A549 (cell line): ENCODE measurements around the gene SLC25A25. TPM values are rescaled to one million over a fixed set of nuclear protein-coding genes. Genes with fewer than 3 reads are reported as not detected.

ENCODE experiments used
- ATAC-seq, 2 experiments: fragments of 200-7000 bp in 1 of 2; fragments of >200 bp in 1 of 2; cut with Nextera tagmentation in 1 of 2; cut with Tn5 transposase in 1 of 2; 3 replicates each; pipeline versions ENCODE4 v1.8.0 to v1.9.1; 2018 to 2020; ENCODE audit warnings: mild to moderate bottlenecking in 1 of 2, moderate library complexity in 1 of 2
- CTCF ChIA-PET: fragments of 300-600 bp; sonication (Branson Sonifier 250); formaldehyde crosslinking; extraction: SDS; loops from one replicate; lab custom pipeline; 2021; ENCODE audit warnings: antibody characterized with exemption, inconsistent platforms; lab: Yijun Ruan, JAX
- POLR2A ChIA-PET: fragments of 350-600 bp; formaldehyde crosslinking; extraction: SDS; loops from one replicate; lab custom pipeline; 2021; ENCODE audit warnings: antibody characterized with exemption, inconsistent platforms; lab: Yijun Ruan, JAX
- DNase-seq, 2 experiments: peaks; one replicate each; pipeline versions ENCODE4 v3.0.0 to v3.0.0-alpha.2; 2011 to 2016; ENCODE audit warnings: low read depth in 1 of 2, low spot score in 1 of 2
- FAIRE-seq: peaks from 2 replicates; lab custom pipeline; 2011; peaks lifted over from hg19 to GRCh38; lab: Jason Lieb, UNC
- H3K27ac ChIP-seq, 2 experiments: fragments of >200 bp; sonication (Bioruptor Twin); formaldehyde crosslinking; 3 replicates each; pipeline ENCODE4 v1.5.1; 2016 to 2017
- H3K4me1 ChIP-seq: fragments of >200 bp; sonication (Bioruptor Twin); formaldehyde crosslinking; 3 replicates; pipeline ENCODE4 v1.6.1; 2016
- H3K4me2 ChIP-seq: fragments of >200 bp; sonication (Bioruptor Twin); formaldehyde crosslinking; 3 replicates; pipeline ENCODE4 v1.6.1; 2016
- H3K4me3 ChIP-seq: fragments of >200 bp; sonication (Bioruptor Twin); formaldehyde crosslinking; 3 replicates; pipeline ENCODE4 v1.5.1; 2016
- H3K9me3 ChIP-seq: fragments of >200 bp; sonication (Bioruptor Twin); formaldehyde crosslinking; 3 replicates; pipeline ENCODE4 v1.6.1; 2016
- BHLHE40 ChIP-seq: IDR thresholded peaks from 2 replicates; pipeline ENCODE4 v1.6.1; 2012; ENCODE audit warnings: low read depth, low read length, inconsistent platforms
- CEBPB ChIP-seq, 2 experiments: fragments of >200 bp in 1 of 2; sonication (Bioruptor Twin) in 1 of 2; formaldehyde crosslinking in 1 of 2; IDR thresholded peaks; 2 replicates each; pipeline ENCODE4 v1.6.1; 2012 to 2016
- CHD4 ChIP-seq: fragments of 200-600 bp; sonication (generic); IDR thresholded peaks from 2 replicates; pipeline ENCODE4 v1.6.1; 2016; ENCODE audit warnings: antibody characterized with exemption, mild to moderate bottlenecking, borderline replicate concordance
- EHF ChIP-seq: fragments of 250-450 bp; sonication (Bioruptor Pico); IDR thresholded peaks from 2 replicates; pipeline ENCODE4 v1.5.0; 2020; ENCODE audit warnings: mild to moderate bottlenecking
- EP300 ChIP-seq, 2 experiments: fragments of >200 bp; sonication (Bioruptor Twin); formaldehyde crosslinking; IDR thresholded peaks; 2 replicates in 1 of 2; 3 replicates in 1 of 2; pipeline ENCODE4 v1.6.1; 2016 to 2017
- FOSL2 ChIP-seq, 2 experiments: fragments of 450-650 bp in 1 of 2; fragments of >200 bp in 1 of 2; sonication (Bioruptor Twin) in 1 of 2; formaldehyde crosslinking; IDR thresholded peaks; 2 replicates each; pipeline versions ENCODE4 v1.5.0 to v1.6.1; 2016 to 2020; ENCODE audit warnings: mild to moderate bottlenecking in 1 of 2, moderate library complexity in 1 of 2
- GATA3 ChIP-seq: IDR thresholded peaks from 2 replicates; pipeline ENCODE4 v1.6.1; 2012; ENCODE audit warnings: borderline replicate concordance
- KDM5A ChIP-seq: fragments of 200-600 bp; sonication (generic); IDR thresholded peaks from 2 replicates; pipeline ENCODE4 v1.6.1; 2016; ENCODE audit warnings: antibody characterized with exemption, mild to moderate bottlenecking
- PHF8 ChIP-seq: fragments of 200-600 bp; sonication (generic); IDR thresholded peaks from 2 replicates; pipeline ENCODE4 v1.6.1; 2016; ENCODE audit warnings: low read depth, mild to moderate bottlenecking, antibody characterized with exemption, moderate library complexity, borderline replicate concordance
- REST ChIP-seq: fragments of 200-600 bp; sonication (generic); IDR thresholded peaks from 2 replicates; pipeline ENCODE4 v1.6.1; 2016; ENCODE audit warnings: antibody characterized with exemption, mild to moderate bottlenecking, moderate library complexity
- RNF2 ChIP-seq: fragments of 200-600 bp; sonication (generic); IDR thresholded peaks from 2 replicates; pipeline ENCODE4 v1.6.1; 2016; ENCODE audit warnings: low read depth, mild to moderate bottlenecking, antibody characterized with exemption, moderate library complexity, borderline replicate concordance
- SREBF2 ChIP-seq: fragments of 450-650 bp; IDR thresholded peaks from 2 replicates; pipeline ENCODE4 v1.6.1; 2014; ENCODE audit warnings: mild to moderate bottlenecking, moderate library complexity
- WGBS: methylation state at CpG from one replicate; pipeline ENCODE4 v1.1.6; 2017; ENCODE audit errors: missing lambda C conversion rate; 5-methylcytosine and 5-hydroxymethylcytosine counted together
- polyA plus RNA-seq, 4 experiments: library from polyadenylated mRNA; depleted of rRNA in 3 of 4; stranded (reverse); fragments of >200 nt; fragmentation: RNase III in 1 of 4; extraction: RNeasy Plus Mini Kit Qiagen cat#74134 plus additional on column Dnase treatment in 1 of 4; gene quantifications; 2 replicates in 3 of 4; 3 replicates in 1 of 4; pipeline ENCODE4 v1.2.3, GENCODE V29; 2011 to 2017

The SLC25A25 gene
- polyA plus RNA-seq, 2 of the 4 experiments (the other 2 are of a cell fraction) = 7.0 TPM

GRCh38 chr9:128153947-128154695 is 86.1 kb downstream of the SLC25A25 start:
- Histone ChIP-seq H3K4me1 (peaks cover 20% of the 10 kb centered on the region), H3K4me3 (no peak overlapping the region), H3K9me3 (no peaks in the 10 kb centered on the region), H3K4me2 (no peak overlapping the region), H3K27ac (no peak overlapping the region)
- POLR2A ChIA-PET = no interaction called here
- no peak for FAIRE-seq
- CTCF ChIA-PET = interaction anchor here (1.3 to 6.3 kb wide), 2 partner anchors 11 to 36 kb away, joined by 3 to 24 read pairs; no protein-coding TSS in a partner anchor
- DNase-seq = no peak
- no peak for ATAC-seq
- 83% methylated on average over 11 of the region's 13 CpGs for WGBS
- no peak for TF ChIP-seq CHD4

GRCh38 chr9:128155736-128156500 is 87.9 kb downstream of the SLC25A25 start:
- no peak overlapping the region for H3K27ac ChIP-seq
- no peak for DNase-seq
- no peak for ATAC-seq
- ChIA-PET POLR2A (interaction anchor here (1.0 kb wide), 1 partner anchor 13 kb away, joined by 3 read pairs; no protein-coding TSS in a partner anchor), CTCF (interaction anchor here (2.2 to 6.3 kb wide), 2 partner anchors 31 to 38 kb away, joined by 9 to 24 read pairs; no protein-coding TSS in a partner anchor)
- H3K4me2 ChIP-seq = no peak overlapping the region
- no peak overlapping the region for H3K4me3 ChIP-seq
- H3K4me1 ChIP-seq = peaks cover 9% of the 10 kb centered on the region; the same call in 1 of the 3 replicates
- FAIRE-seq = no peak
- WGBS = 78% methylated on average over 7 of the region's 7 CpGs
- TF ChIP-seq FOSL2 (IDR thresholded peaks at IDR 0.05) (no peak), FOSL2 (CRISPR knock-in tag; IDR thresholded peaks at IDR 0.05) (no peak), GATA3 (no peak), SREBF2 (no peak), RNF2 (no peak), EHF (CRISPR knock-in tag) (no peak), BHLHE40 (no peak), REST (no peak), PHF8 (no peak), EP300 (IDR thresholded peaks at IDR 0.05) (no peak), KDM5A (no peak), CEBPB (IDR thresholded peaks at IDR 0.05) (no peak)
- H3K9me3 ChIP-seq = no peaks in the 10 kb centered on the region

Other genes starting within 250 kb of the SLC25A25 start
- not detected in 2 replicates for gene ENG, start 213.6 kb upstream of the SLC25A25 start, polyA plus RNA-seq (2011; rRNA removed)
- gene ENG, start 213.6 kb upstream of the SLC25A25 start, polyA plus RNA-seq (2017; fragmentation: RNase III; extraction: RNeasy Plus Mini Kit Qiagen cat#74134 plus additional on column Dnase treatment) = 0.03 to 0.15 TPM (median 0.08 TPM) in 3 replicates
- 30.0 and 33.6 TPM in 2 replicates for gene AK1, start 190.6 kb upstream of the SLC25A25 start, polyA plus RNA-seq (2011; rRNA removed)
- 31.9 to 38.2 TPM (median 31.9 TPM) in 3 replicates for gene AK1, start 190.6 kb upstream of the SLC25A25 start, polyA plus RNA-seq (2017; fragmentation: RNase III; extraction: RNeasy Plus Mini Kit Qiagen cat#74134 plus additional on column Dnase treatment)
- 8.2 and 14.7 TPM in 2 replicates for gene ST6GALNAC6, start 168.6 kb upstream of the SLC25A25 start, polyA plus RNA-seq (2011; rRNA removed)
- gene ST6GALNAC6, start 168.6 kb upstream of the SLC25A25 start, polyA plus RNA-seq (2017; fragmentation: RNase III; extraction: RNeasy Plus Mini Kit Qiagen cat#74134 plus additional on column Dnase treatment) = 15.8 to 25.2 TPM (median 22.0 TPM) in 3 replicates
- gene ST6GALNAC4, start 151.2 kb upstream of the SLC25A25 start, polyA plus RNA-seq (2011; rRNA removed) = 11.0 and 12.5 TPM in 2 replicates
- 18.1 to 25.4 TPM (median 24.8 TPM) in 3 replicates for gene ST6GALNAC4, start 151.2 kb upstream of the SLC25A25 start, polyA plus RNA-seq (2017; fragmentation: RNase III; extraction: RNeasy Plus Mini Kit Qiagen cat#74134 plus additional on column Dnase treatment)
- 1.8 and 2.4 TPM in 2 replicates for gene PIP5KL1, start 137.5 kb upstream of the SLC25A25 start, polyA plus RNA-seq (2011; rRNA removed)
- gene PIP5KL1, start 137.5 kb upstream of the SLC25A25 start, polyA plus RNA-seq (2017; fragmentation: RNase III; extraction: RNeasy Plus Mini Kit Qiagen cat#74134 plus additional on column Dnase treatment) = 2.0 to 3.7 TPM (median 2.5 TPM) in 3 replicates
- 41.9 and 48.8 TPM in 2 replicates for gene DPM2, start 130.4 kb upstream of the SLC25A25 start, polyA plus RNA-seq (2011; rRNA removed)
- 45.9 to 50.1 TPM (median 46.3 TPM) in 3 replicates for gene DPM2, start 130.4 kb upstream of the SLC25A25 start, polyA plus RNA-seq (2017; fragmentation: RNase III; extraction: RNeasy Plus Mini Kit Qiagen cat#74134 plus additional on column Dnase treatment)
- 24.4 and 30.3 TPM in 2 replicates for gene EEIG1, start 87.2 kb upstream of the SLC25A25 start, polyA plus RNA-seq (2011; rRNA removed)
- 24.1 to 33.0 TPM (median 31.5 TPM) in 3 replicates for gene EEIG1, start 87.2 kb upstream of the SLC25A25 start, polyA plus RNA-seq (2017; fragmentation: RNase III; extraction: RNeasy Plus Mini Kit Qiagen cat#74134 plus additional on column Dnase treatment)
- 6.0 and 7.8 TPM in 2 replicates for gene NAIF1, start 912 bp upstream of the SLC25A25 start, polyA plus RNA-seq (2011; rRNA removed)
- 6.8 to 7.6 TPM (median 7.5 TPM) in 3 replicates for gene NAIF1, start 912 bp upstream of the SLC25A25 start, polyA plus RNA-seq (2017; fragmentation: RNase III; extraction: RNeasy Plus Mini Kit Qiagen cat#74134 plus additional on column Dnase treatment)
- gene PTGES2, start 59.5 kb downstream of the SLC25A25 start, polyA plus RNA-seq (2011; rRNA removed) = 79.8 and 94.5 TPM in 2 replicates
- gene PTGES2, start 59.5 kb downstream of the SLC25A25 start, polyA plus RNA-seq (2017; fragmentation: RNase III; extraction: RNeasy Plus Mini Kit Qiagen cat#74134 plus additional on column Dnase treatment) = 92.6 to 97.2 TPM (median 94.1 TPM) in 3 replicates
- 11.9 and 18.1 TPM in 2 replicates for gene LCN2, start 81.2 kb downstream of the SLC25A25 start, polyA plus RNA-seq (2011; rRNA removed)
- gene LCN2, start 81.2 kb downstream of the SLC25A25 start, polyA plus RNA-seq (2017; fragmentation: RNase III; extraction: RNeasy Plus Mini Kit Qiagen cat#74134 plus additional on column Dnase treatment) = 2.3 to 3.0 TPM (median 2.6 TPM) in 3 replicates
- gene BBLN, start 92.0 kb downstream of the SLC25A25 start, polyA plus RNA-seq (2011; rRNA removed) = 23.0 and 23.8 TPM in 2 replicates
- gene BBLN, start 92.0 kb downstream of the SLC25A25 start, polyA plus RNA-seq (2017; fragmentation: RNase III; extraction: RNeasy Plus Mini Kit Qiagen cat#74134 plus additional on column Dnase treatment) = 23.3 to 28.1 TPM (median 26.0 TPM) in 3 replicates
- gene CIZ1, start 123.3 kb downstream of the SLC25A25 start, polyA plus RNA-seq (2011; rRNA removed) = 39.2 and 50.3 TPM in 2 replicates
- gene CIZ1, start 123.3 kb downstream of the SLC25A25 start, polyA plus RNA-seq (2017; fragmentation: RNase III; extraction: RNeasy Plus Mini Kit Qiagen cat#74134 plus additional on column Dnase treatment) = 83.0 to 93.6 TPM (median 92.5 TPM) in 3 replicates
- 60.2 and 70.7 TPM in 2 replicates for gene DNM1, start 135.1 kb downstream of the SLC25A25 start, polyA plus RNA-seq (2011; rRNA removed)
- 99.8 to 139 TPM (median 136 TPM) in 3 replicates for gene DNM1, start 135.1 kb downstream of the SLC25A25 start, polyA plus RNA-seq (2017; fragmentation: RNase III; extraction: RNeasy Plus Mini Kit Qiagen cat#74134 plus additional on column Dnase treatment)
- 55.3 and 61.9 TPM in 2 replicates for gene GOLGA2, start 207.8 kb downstream of the SLC25A25 start, polyA plus RNA-seq (2011; rRNA removed)
- 53.9 to 63.2 TPM (median 60.1 TPM) in 3 replicates for gene GOLGA2, start 207.8 kb downstream of the SLC25A25 start, polyA plus RNA-seq (2017; fragmentation: RNase III; extraction: RNeasy Plus Mini Kit Qiagen cat#74134 plus additional on column Dnase treatment)
- gene SWI5, start 208.0 kb downstream of the SLC25A25 start, polyA plus RNA-seq (2011; rRNA removed) = 66.8 and 67.6 TPM in 2 replicates
- 45.3 to 49.3 TPM (median 45.6 TPM) in 3 replicates for gene SWI5, start 208.0 kb downstream of the SLC25A25 start, polyA plus RNA-seq (2017; fragmentation: RNase III; extraction: RNeasy Plus Mini Kit Qiagen cat#74134 plus additional on column Dnase treatment)